Kidney (tissue), 14 donors: ENCODE data around the gene ATXN10. TPM values are rescaled to one million over a fixed set of nuclear protein-coding genes. Genes with fewer than 3 reads are reported as not detected.

Experiments
- DNase-seq, 5 donors: peaks; one replicate each; pipeline ENCODE4 v3.0.0-alpha.2; 2013 to 2020
- FAIRE-seq: peaks from 2 replicates; lab custom pipeline; 2012; peaks lifted over from hg19 to GRCh38; lab: Jason Lieb, UNC
- H3K27ac ChIP-seq, 2 donors: one replicate each; pipeline ENCODE4 v1.7.0; 2013; ENCODE audit warnings: low read depth in 2 of 2, low read length in 2 of 2, inconsistent platforms in 1 of 2
- H3K27me3 ChIP-seq: one replicate; pipeline ENCODE4 v1.7.1; 2013; ENCODE audit warnings: low read length, inconsistent platforms; ENCODE audit not compliant: control insufficient read depth, insufficient read depth
- H3K36me3 ChIP-seq, 3 donors: one replicate each; pipeline versions ENCODE4 v1.7.0 to v1.7.1; 2013; ENCODE audit warnings: low read length in 3 of 3, control low read depth in 1 of 3, inconsistent platforms in 1 of 3; ENCODE audit not compliant: insufficient read depth in 3 of 3, control insufficient read depth in 2 of 3
- H3K4me1 ChIP-seq, 3 donors: one replicate each; pipeline versions ENCODE4 v1.7.0 to v1.7.1; 2013; ENCODE audit warnings: low read length in 3 of 3, inconsistent platforms in 1 of 3, low read depth in 1 of 3; ENCODE audit not compliant: control insufficient read depth in 2 of 3, insufficient read depth in 2 of 3
- H3K4me3 ChIP-seq, 3 donors: one replicate each; pipeline versions ENCODE4 v1.7.0 to v1.8.1; 2013; ENCODE audit warnings: low read length in 3 of 3, control low read depth in 1 of 3, inconsistent platforms in 1 of 3
- H3K9ac ChIP-seq, 3 donors: one replicate each; pipeline versions ENCODE4 v1.7.0 to v1.7.1; 2013; ENCODE audit warnings: low read length in 3 of 3, control low read depth in 1 of 3, inconsistent platforms in 1 of 3
- H3K9me3 ChIP-seq, 3 donors: one replicate each; pipeline versions ENCODE4 v1.7.0 to v1.7.1; 2013; ENCODE audit warnings: low read length in 3 of 3, control low read depth in 1 of 3, inconsistent platforms in 1 of 3; ENCODE audit not compliant: control insufficient read depth in 2 of 3, insufficient read depth in 1 of 3
- CTCF ChIP-seq: IDR thresholded peaks from 3 replicates; pipeline ENCODE4 v1.5.1; 2012; ENCODE audit warnings: mild to moderate bottlenecking, moderate library complexity, borderline replicate concordance; ENCODE audit not compliant: insufficient read depth; ENCODE audit errors: extremely low read depth
- intact Hi-C: fragments of 100-400 bp; cut with DNase I; formaldehyde crosslinking; loops from one replicate; pipeline ENCODE4 v1.11.1; 2022
- polyA plus RNA-seq: library from polyadenylated mRNA; stranded (reverse); fragments of 350-450 nt; fragmentation: Illumina TruSeq; extraction: RNeasy Lipid Tissue Mini Kit (QIAGEN cat#74804); gene quantifications from one replicate; pipeline ENCODE4 v1.2.3, GENCODE V29; 2014; ENCODE audit warnings: low read depth, low replicate concordance; ENCODE audit not compliant: insufficient read depth
- total RNA-seq: library from RNA; stranded (reverse); fragmentation: NEBNext Ultra II Directional; extraction: Animal tissue kit (Norgen Biotek cat#: 25700); gene quantifications from one replicate; pipeline ENCODE4 v1.2.1, GENCODE V29; 2021
- donor health status: control.
- donor health status: control.
- donor health status: control.
- donor health status: control.
- donor health status: control.
- donor health status: DM: yes; HTN: yes; CAD: no.
- donor health status: Normal renal cell carcinoma (clear cell type).

The ATXN10 gene
- total and polyA plus RNA-seq, 2 donors from 2014 or later: 121 to 142 TPM

- H3K4me3 ChIP-seq: no peak overlapping the region
- FAIRE-seq: no peak
- intact Hi-C loops: no loop called here
These were observed 196.4 kb downstream of the ATXN10 start for GRCh38 chr22:45867906-45868555.

GRCh38 chr22:45868571-45869339 is 197.1 kb downstream of the ATXN10 start:
- no peak for TF ChIP-seq CTCF
- peaks cover 0 to 8% (median 4%) of the 10 kb centered on the region in 3 donors for H3K9me3 ChIP-seq
- H3K4me3 ChIP-seq: no peak overlapping the region
- intact Hi-C loops: no loop called here
- H3K9ac ChIP-seq: no peak overlapping the region
- peaks cover 0 to 5% (median 0%) of the 10 kb centered on the region in 3 donors for H3K4me1 ChIP-seq
- DNase-seq (peak in 1 of 5 donors; percentile 60), FAIRE-seq (no peak)
- H3K36me3 ChIP-seq: no peaks in the 10 kb centered on the region
- H3K27ac ChIP-seq: no peak overlapping the region
- no peaks in the 10 kb centered on the region for H3K27me3 ChIP-seq

More at GRCh38 chr22:45867906-45868555, 196.4 kb downstream of the ATXN10 start:
- Histone ChIP-seq H3K27me3 (no peaks in the 10 kb centered on the region), H3K36me3 (no peaks in the 10 kb centered on the region), H3K27ac (no peak overlapping the region), H3K4me1 (peaks cover 0 to 5% (median 0%) of the 10 kb centered on the region in 3 donors), H3K9me3 (peaks cover 0 to 8% (median 4%) of the 10 kb centered on the region in 3 donors), H3K9ac (no peak overlapping the region)
- DNase-seq: peak in 1 of 5 donors; percentile 73
- no peak for TF ChIP-seq CTCF

GRCh38 chr22:45869340-45869847 is 197.8 kb downstream of the ATXN10 start:
- no peak for TF ChIP-seq CTCF
- Histone ChIP-seq H3K27ac (no peak overlapping the region), H3K36me3 (no peaks in the 10 kb centered on the region), H3K4me3 (no peak overlapping the region), H3K4me1 (peaks cover 0 to 5% (median 0%) of the 10 kb centered on the region in 3 donors), H3K9me3 (peaks cover 0 to 8% (median 4%) of the 10 kb centered on the region in 3 donors), H3K27me3 (no peaks in the 10 kb centered on the region), H3K9ac (no peak overlapping the region)
- FAIRE-seq (no peak), DNase-seq (no peak)
- intact Hi-C loops: no loop called here
